Body of pancreas (tissue), 4 donors: Measurements from ENCODE around the gene PTPRN2.

ENCODE experiments used
- CTCF ChIP-seq, 7 experiments: fragments of 450-650 bp in 4 of 7; fragments of 200-600 bp in 3 of 7; sonication (generic) in 3 of 7; IDR thresholded peaks; one replicate each; pipeline ENCODE4 v1.5.1; 2016 to 2019; ENCODE audit warnings: antibody characterized with exemption in 7 of 7
- POLR2A ChIP-seq, 3 donors: fragments of 450-650 bp; IDR thresholded peaks; one replicate each; pipeline ENCODE4 v1.6.1; 2016; ENCODE audit warnings: antibody characterized with exemption in 3 of 3, mild to moderate bottlenecking in 2 of 3

DNA sequence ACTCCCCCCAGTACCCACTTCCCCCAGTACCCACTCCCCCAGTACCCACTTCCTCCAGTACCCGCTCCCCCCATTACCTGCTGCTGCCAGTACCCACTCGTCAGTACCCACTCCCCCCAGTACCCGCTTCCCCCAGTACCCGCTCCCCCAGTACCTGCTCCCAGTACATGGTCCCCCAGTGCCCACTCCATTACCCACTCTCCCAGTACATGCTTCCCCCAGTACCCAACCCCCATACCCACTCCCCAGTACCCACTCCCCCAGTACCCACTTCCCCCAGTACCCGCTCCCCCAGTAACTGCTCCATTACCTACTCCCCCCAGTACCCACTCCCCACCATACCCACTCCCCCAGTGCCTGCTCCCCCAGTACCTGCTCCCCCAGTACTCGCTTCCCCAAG, 700.2 kb downstream of the PTPRN2 start:
- TF ChIP-seq CTCF (IDR thresholded peaks at IDR 0.05) (no peak), POLR2A (IDR thresholded peaks at IDR 0.05) (no peak)
